H1 (cell line): ENCODE data around the gene MMEL1. TPM values are rescaled to one million over a fixed set of nuclear protein-coding genes. Genes with fewer than 3 reads are reported as not detected.

ENCODE experiments used
- CTCF ChIA-PET: fragments of 300-600 bp; sonication (Branson Sonifier 250); formaldehyde crosslinking; loops from one replicate; lab custom pipeline; 2021; ENCODE audit not compliant: partially characterized antibody; lab: Charles Lee
- POLR2A ChIA-PET: fragments of 300-600 bp; sonication (Branson Sonifier 250); formaldehyde crosslinking; loops from one replicate; lab custom pipeline; 2021; ENCODE audit warnings: inconsistent platforms; ENCODE audit not compliant: partially characterized antibody; lab: Charles Lee
- DNase-seq, 2 experiments: peaks; one replicate each; pipeline versions ENCODE4 v3.0.0 to v3.0.0-alpha.2; 2010 to 2022; ENCODE audit warnings: low spot score in 2 of 2, low read depth in 1 of 2, mixed read lengths in 1 of 2
- FAIRE-seq: peaks from 2 replicates; lab custom pipeline; 2011; peaks lifted over from hg19 to GRCh38; lab: Jason Lieb, UNC
- H2AFZ ChIP-seq: 2 replicates; pipeline ENCODE4 v1.8.1; 2012; ENCODE audit warnings: low read length, inconsistent platforms
- H2AK5ac ChIP-seq: 2 replicates; pipeline ENCODE4 v1.6.1; 2013; ENCODE audit warnings: low read depth, low read length
- H2BK120ac ChIP-seq: replicated peaks from 2 replicates; pipeline ENCODE3; 2013; ENCODE audit warnings: low read depth, low read length, inconsistent platforms
- H2BK12ac ChIP-seq: 2 replicates; pipeline ENCODE4 v1.6.1; 2013; ENCODE audit warnings: low read depth, low read length
- H2BK15ac ChIP-seq: 2 replicates; pipeline ENCODE4 v1.6.1; 2013; ENCODE audit warnings: low read length
- H2BK20ac ChIP-seq: 2 replicates; pipeline ENCODE4 v1.6.1; 2013; ENCODE audit warnings: low read length
- H2BK5ac ChIP-seq: 2 replicates; pipeline ENCODE4 v1.6.1; 2013; ENCODE audit warnings: low read depth, low read length
- H3K14ac ChIP-seq: 2 replicates; pipeline ENCODE4 v1.6.1; 2013; ENCODE audit warnings: inconsistent platforms; ENCODE audit not compliant: insufficient read length
- H3K18ac ChIP-seq: 2 replicates; pipeline ENCODE4 v1.6.1; 2013; ENCODE audit warnings: low read length; ENCODE audit errors: extremely low read depth
- H3K23ac ChIP-seq: 2 replicates; pipeline ENCODE4 v1.6.1; 2013; ENCODE audit warnings: inconsistent platforms; ENCODE audit not compliant: insufficient read length
- H3K23me2 ChIP-seq: 2 replicates; pipeline ENCODE4 v1.6.1; 2013; ENCODE audit warnings: low read depth, low read length
- H3K27ac ChIP-seq: 2 replicates; pipeline ENCODE4 v1.6.1; 2011; ENCODE audit warnings: low read depth, low read length, inconsistent platforms
- H3K27me3 ChIP-seq, 4 experiments: replicated peaks in 1 of 4; 1 replicate in 1 of 4; 2 replicates in 3 of 4; pipeline versions ENCODE4 v1.6.1 to v1.8.1; 2011 to 2013; ENCODE audit warnings: low read length in 3 of 4, mild to moderate bottlenecking in 3 of 4, inconsistent platforms in 2 of 4, mixed read lengths in 2 of 4, moderate library complexity in 1 of 4; ENCODE audit not compliant: control insufficient read depth in 3 of 4, insufficient read depth in 3 of 4; ENCODE audit errors: extremely low read depth in 1 of 4
- H3K36me3 ChIP-seq, 4 experiments: 2 replicates each; pipeline versions ENCODE4 v1.6.1 to v1.8.1; 2011 to 2013; ENCODE audit warnings: mild to moderate bottlenecking in 4 of 4, low read length in 3 of 4, moderate library complexity in 2 of 4, control low read depth in 1 of 4, inconsistent platforms in 1 of 4; ENCODE audit not compliant: insufficient read depth in 4 of 4, control insufficient read depth in 2 of 4
- H3K4ac ChIP-seq: replicated peaks from 2 replicates; pipeline ENCODE3; 2013; ENCODE audit warnings: low read length, low read depth, mixed read lengths, inconsistent platforms; ENCODE audit not compliant: insufficient read length
- H3K4me1 ChIP-seq, 4 experiments: replicated peaks in 1 of 4; 1 replicate in 1 of 4; 2 replicates in 3 of 4; pipeline versions ENCODE4 v1.6.1 to v1.8.1; 2011 to 2013; ENCODE audit warnings: low read length in 3 of 4, inconsistent platforms in 2 of 4, mixed read lengths in 1 of 4; ENCODE audit not compliant: insufficient read depth in 4 of 4, control insufficient read depth in 3 of 4
- H3K4me2 ChIP-seq, 2 experiments: 2 replicates each; pipeline versions ENCODE4 v1.6.1 to v1.8.1; 2011 to 2013; ENCODE audit warnings: low read depth in 2 of 2, low read length in 2 of 2, control low read depth in 1 of 2, inconsistent platforms in 1 of 2, mild to moderate bottlenecking in 1 of 2; ENCODE audit not compliant: insufficient read depth in 1 of 2
- H3K4me3 ChIP-seq, 4 experiments: fragments of 200-600, 300-600 bp in 1 of 4; sonication (generic), shearing (Covaris generic), sonication (Bioruptor Twin) in 1 of 4; 2 replicates each; pipeline versions ENCODE4 v1.5.1 to v1.8.1; 2011 to 2016; ENCODE audit warnings: low read length in 4 of 4, low read depth in 3 of 4, control low read depth in 2 of 4, inconsistent platforms in 2 of 4, mild to moderate bottlenecking in 2 of 4, mixed read lengths in 1 of 4, moderate library complexity in 1 of 4; ENCODE audit not compliant: insufficient read depth in 2 of 4; ENCODE audit errors: extremely low read depth in 1 of 4
- H3K56ac ChIP-seq: replicated peaks from 2 replicates; pipeline ENCODE3; 2013; ENCODE audit warnings: low read depth, mild to moderate bottlenecking, mixed read lengths, low read length, inconsistent platforms; ENCODE audit not compliant: insufficient read length
- H3K79me1 ChIP-seq: 2 replicates; pipeline ENCODE4 v1.6.1; 2013; ENCODE audit warnings: low read depth, low read length, control low read depth
- H3K79me2 ChIP-seq, 2 experiments: 2 replicates each; pipeline versions ENCODE4 v1.6.1 to v1.8.1; 2012 to 2013; ENCODE audit warnings: low read length in 2 of 2, mild to moderate bottlenecking in 2 of 2, inconsistent platforms in 1 of 2; ENCODE audit not compliant: insufficient read depth in 2 of 2, control insufficient read depth in 1 of 2
- H3K9ac ChIP-seq, 4 experiments: replicated peaks in 1 of 4; 1 replicate in 1 of 4; 2 replicates in 3 of 4; pipeline versions ENCODE4 v1.6.1 to v1.8.1; 2011 to 2013; ENCODE audit warnings: low read depth in 3 of 4, low read length in 3 of 4, control low read depth in 2 of 4, mild to moderate bottlenecking in 2 of 4, moderate library complexity in 2 of 4, inconsistent platforms in 1 of 4; ENCODE audit errors: extremely low read depth in 1 of 4
- H3K9me3 ChIP-seq, 2 experiments: 2 replicates each; pipeline versions ENCODE4 v1.6.1 to v1.8.1; 2012 to 2013; ENCODE audit warnings: mild to moderate bottlenecking in 2 of 2, moderate library complexity in 2 of 2, control low read depth in 1 of 2, inconsistent platforms in 1 of 2, low read depth in 1 of 2, low read length in 1 of 2, mixed read lengths in 1 of 2; ENCODE audit not compliant: insufficient read depth in 2 of 2
- H4K20me1 ChIP-seq, 2 experiments: replicated peaks in 1 of 2; 2 replicates each; pipeline versions ENCODE3 to v1.8.1; 2011 to 2013; ENCODE audit warnings: inconsistent platforms in 2 of 2, low read length in 2 of 2, mild to moderate bottlenecking in 1 of 2; ENCODE audit not compliant: insufficient read depth in 2 of 2, control insufficient read depth in 1 of 2
- H4K5ac ChIP-seq: 2 replicates; pipeline ENCODE4 v1.6.1; 2013; ENCODE audit warnings: low read length, low read depth, mixed read lengths, inconsistent platforms; ENCODE audit not compliant: insufficient read length
- H4K8ac ChIP-seq: 2 replicates; pipeline ENCODE4 v1.8.0; 2013; ENCODE audit warnings: mild to moderate bottlenecking, moderate library complexity, low read length, inconsistent platforms; ENCODE audit not compliant: insufficient read depth; ENCODE audit errors: extremely low read depth
- H4K91ac ChIP-seq: replicated peaks from 2 replicates; pipeline ENCODE3; 2013; ENCODE audit warnings: low read length, mixed read lengths, inconsistent platforms; ENCODE audit not compliant: insufficient read length
- EP300 ChIP-seq, 2 experiments: IDR thresholded peaks; 1 replicate in 1 of 2; 2 replicates in 1 of 2; pipeline ENCODE4 v1.6.1; 2011 to 2012; ENCODE audit warnings: low read depth in 2 of 2, low read length in 2 of 2, mild to moderate bottlenecking in 2 of 2, borderline replicate concordance in 1 of 2, inconsistent platforms in 1 of 2, moderate library complexity in 1 of 2
- EZH2 ChIP-seq: fragments of 200-600 bp; sonication (generic); IDR thresholded peaks from 2 replicates; pipeline ENCODE4 v1.7.1; 2012; ENCODE audit warnings: low read depth, mild to moderate bottlenecking, moderate library complexity, low read length, inconsistent platforms; ENCODE audit not compliant: severe bottlenecking
- HDAC2 ChIP-seq, 2 experiments: fragments of 300-600 bp in 1 of 2; sonication (generic) in 1 of 2; IDR thresholded peaks; 2 replicates each; pipeline ENCODE4 v1.6.1; 2011 to 2012; ENCODE audit warnings: low read depth in 2 of 2, low read length in 2 of 2, mild to moderate bottlenecking in 2 of 2, moderate library complexity in 2 of 2, borderline replicate concordance in 1 of 2, inconsistent platforms in 1 of 2
- KDM4A ChIP-seq: IDR thresholded peaks from one replicate; pipeline ENCODE4 v1.7.1; 2012; ENCODE audit warnings: low read depth, mild to moderate bottlenecking, moderate library complexity, low read length, inconsistent platforms; ENCODE audit not compliant: severe bottlenecking
- SRF ChIP-seq: IDR thresholded peaks from 2 replicates; pipeline ENCODE4 v1.6.1; 2011; ENCODE audit warnings: mild to moderate bottlenecking, low read depth, low read length, moderate library complexity
- TAF1 ChIP-seq: IDR thresholded peaks from 2 replicates; pipeline ENCODE4 v1.6.1; 2011; ENCODE audit warnings: mild to moderate bottlenecking, low read depth, low read length
- TCF12 ChIP-seq: IDR thresholded peaks from 2 replicates; pipeline ENCODE4 v1.6.1; 2011; ENCODE audit warnings: low read depth, mild to moderate bottlenecking, low read length
- WGBS, 2 experiments: shearing (Covaris generic) in 1 of 2; methylation state at CpG; one replicate each; pipeline versions ENCODE4 v1.1.6 to v1.1.7; 2013 to 2015; ENCODE audit warnings: low lambda C conversion rate in 2 of 2, mixed read lengths in 2 of 2, inconsistent platforms in 1 of 2, low coverage in 1 of 2, missing lambda C conversion rate in 1 of 2; ENCODE audit not compliant: insufficient replicate concordance in 2 of 2, insufficient coverage in 1 of 2, insufficient read length in 1 of 2; ENCODE audit errors: extremely low coverage in 1 of 2, missing lambda C conversion rate in 1 of 2; 5-methylcytosine and 5-hydroxymethylcytosine counted together
- polyA plus RNA-seq, 7 experiments: library from polyadenylated mRNA; depleted of rRNA in 3 of 7; stranded (reverse) in 5 of 7; unstranded in 2 of 7; fragments of >200 nt in 5 of 7; fragments of 200-250 nt in 2 of 7; gene quantifications; 1 replicate in 5 of 7; 2 replicates in 1 of 7; 4 replicates in 1 of 7; pipeline versions ENCODE4 v1.2.1 to v1.2.3, GENCODE V29; 2011 to 2013; ENCODE audit warnings: missing spikeins in 2 of 7, mixed read lengths in 2 of 7
- total RNA-seq: library from RNA; stranded (reverse); fragmentation: NEBNext Ultra II Directional; extraction: Animal tissue kit (Norgen Biotek cat#: 25700); gene quantifications from 2 replicates; pipeline ENCODE4 v1.2.1, GENCODE V29; 2021

MMEL1 gene
- total and polyA plus RNA-seq, 2 of the 8 experiments (the other 6 are each of a cell fraction or from before 2014, with no cell fraction given): 0.91 to 1.7 TPM

- Histone ChIP-seq H3K4me3 (peak overlapping the region; percentile 51 to 75 (median 63)), H3K14ac (no peak overlapping the region), H3K36me3 (no peaks in the 10 kb centered on the region), H3K9ac (peak overlapping the region in 3 of 4 experiments; percentile 34 to 44 (median 39); a peak in 4 of 7 replicates), H2BK5ac (peak overlapping the region; percentile 87), H2BK15ac (no peak overlapping the region), H3K27me3 (peaks cover 0 to 9% (median 5%) of the 10 kb centered on the region in 4 experiments; a peak in 3 of 7 replicates), H4K8ac (peak overlapping the region; percentile 88), H3K79me1 (no peaks in the 10 kb centered on the region), H2AFZ (no peak overlapping the region), H3K4me1 (peaks cover 0 to 31% (median 28%) of the 10 kb centered on the region in 4 experiments; a peak in 6 of 7 replicates), H2BK120ac (peak overlapping the region; percentile 78), H3K4ac (peak overlapping the region; percentile 96), H3K56ac (peak overlapping the region; percentile 82), H3K79me2 (no peaks in the 10 kb centered on the region), H2AK5ac (no peak overlapping the region), H2BK12ac (peak overlapping the region; percentile 23; the same call in 1 of the 2 replicates), H3K18ac (peak overlapping the region; percentile 87), H2BK20ac (no peak overlapping the region), H3K23ac (no peak overlapping the region), H4K20me1 (no peaks in the 10 kb centered on the region), H3K9me3 (no peaks in the 10 kb centered on the region), H4K5ac (peak overlapping the region; percentile 90), H4K91ac (peak overlapping the region; percentile 91), H3K23me2 (peaks cover 10% of the 10 kb centered on the region; the same call in 1 of the 2 replicates), H3K27ac (0 out of 2 replicates have a peak overlapping the region, but pooled peaks have one; percentile 40), H3K4me2 (peak overlapping the region; percentile 82 to 92)
- 2% methylated on average over 32 of the region's 52 CpGs; no CpG with 5 or more reads in 1 of the 2 experiments for WGBS, 2 experiments
- FAIRE-seq (no peak), DNase-seq (peak; percentile 73 to 84)
- TF ChIP-seq EP300 (IDR thresholded peaks at IDR 0.05; ENCODE audit: borderline replicate concordance in 1 of 2, low read depth in 2 of 2, low read length in 2 of 2): no peak
- TF ChIP-seq TAF1: 0 out of 2 replicates have a peak, but pooled peaks have one; percentile 18
- peak in 1 of 2 experiments; percentile 60; a peak in 1 of 4 replicates for TF ChIP-seq HDAC2 (IDR thresholded peaks at IDR 0.05; ENCODE audit: borderline replicate concordance in 1 of 2, low read depth in 2 of 2, low read length in 2 of 2)
- TF ChIP-seq SRF: no peak
- TF ChIP-seq KDM4A: peak; percentile 41
- no peak for TF ChIP-seq TCF12
- peak; percentile 27 for TF ChIP-seq EZH2
- POLR2A ChIA-PET: interaction anchor here (0.5 to 1.7 kb wide), 13 partner anchors 14 to 806 kb away, joined by 3 to 9 read pairs (median 4); partner anchors contain the start of genes HES5 and PANK4
- CTCF ChIA-PET: interaction anchor here (0.7 to 3.7 kb wide), 21 partner anchors 7 to 946 kb away, joined by 3 to 27 read pairs (median 5); partner anchors contain the start of genes HES5, PANK4 and PEX10
Measured at GRCh38 chr1:2546515-2547209, 86.2 kb downstream of the MMEL1 start.
